GM18526 (cell line): Measurements from ENCODE around the gene ADARB2.

Experiments used
- POLR2A ChIP-seq: IDR thresholded peaks from 3 replicates; pipeline ENCODE4 v1.6.1; 2011; ENCODE audit not compliant: insufficient read length; ENCODE audit errors: extremely low read depth

The ADARB2 gene

GRCh38 chr10:1574719-1575118 lies 162.6 kb downstream of the ADARB2 start:
- TF ChIP-seq POLR2A: no peak

DNA sequence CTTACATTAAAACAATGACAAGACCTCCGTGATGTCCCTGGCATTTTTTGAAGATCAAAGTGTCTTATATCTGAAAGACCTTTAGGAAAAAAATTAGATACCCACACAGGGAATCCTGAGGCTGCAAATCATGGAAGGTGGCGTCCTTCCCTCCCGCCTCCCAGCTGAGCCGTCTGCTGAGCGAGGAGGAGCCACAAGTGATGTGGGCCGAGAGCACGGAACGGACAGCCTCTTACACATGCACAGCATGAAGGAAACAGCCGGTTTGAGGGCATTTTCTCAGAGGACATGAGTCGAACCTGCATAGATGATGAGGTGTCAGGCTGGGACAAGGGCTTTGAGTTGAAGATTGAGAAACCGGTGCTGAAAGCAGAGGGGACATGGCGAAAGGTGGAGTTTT lies 163.3 kb downstream of the ADARB2 start:
- TF ChIP-seq POLR2A: no peak

GRCh38 chr10:1573334-1573969 lies 163.9 kb downstream of the ADARB2 start:
- TF ChIP-seq POLR2A: no peak

DNA sequence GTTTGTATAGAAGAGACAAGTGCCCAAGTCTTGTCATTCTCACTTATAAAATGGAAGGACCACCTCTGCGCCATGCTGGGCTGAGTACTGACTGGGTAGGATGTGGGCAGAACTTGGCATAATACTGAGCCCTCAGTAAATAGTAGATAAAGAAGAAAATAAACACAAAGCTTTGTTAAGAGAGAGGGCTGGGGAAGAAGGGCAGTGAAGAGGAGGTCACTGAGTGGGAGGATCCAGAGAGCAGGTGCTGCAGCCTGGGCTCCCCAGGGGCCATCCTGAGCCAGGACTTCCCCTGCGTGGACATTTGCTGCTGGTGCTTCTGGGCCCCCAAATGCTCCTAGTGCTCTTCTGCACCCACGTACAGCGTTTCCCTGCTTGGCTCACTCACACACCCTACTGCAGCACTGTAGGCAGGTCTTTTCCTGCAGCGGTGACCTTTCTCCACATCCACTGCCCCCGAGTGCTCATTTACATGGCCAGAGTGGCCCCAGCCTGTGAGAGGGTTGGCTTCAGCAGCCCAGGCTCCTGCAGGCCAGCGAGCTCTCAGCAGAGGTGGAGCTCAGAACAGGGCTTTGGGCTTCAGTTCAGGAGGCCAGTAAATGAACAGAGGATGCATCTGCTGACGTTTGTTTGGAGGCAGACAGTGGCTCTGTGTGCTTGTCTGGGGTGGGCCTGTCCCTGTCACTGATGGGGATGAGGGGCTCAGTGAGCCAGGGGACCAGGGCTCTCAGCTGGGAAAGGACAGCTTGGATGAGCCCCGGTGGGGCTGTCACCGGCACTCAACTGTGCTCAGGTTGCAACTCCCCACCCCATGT lies 164.6 kb downstream of the ADARB2 start:
- TF ChIP-seq POLR2A: no peak

DNA sequence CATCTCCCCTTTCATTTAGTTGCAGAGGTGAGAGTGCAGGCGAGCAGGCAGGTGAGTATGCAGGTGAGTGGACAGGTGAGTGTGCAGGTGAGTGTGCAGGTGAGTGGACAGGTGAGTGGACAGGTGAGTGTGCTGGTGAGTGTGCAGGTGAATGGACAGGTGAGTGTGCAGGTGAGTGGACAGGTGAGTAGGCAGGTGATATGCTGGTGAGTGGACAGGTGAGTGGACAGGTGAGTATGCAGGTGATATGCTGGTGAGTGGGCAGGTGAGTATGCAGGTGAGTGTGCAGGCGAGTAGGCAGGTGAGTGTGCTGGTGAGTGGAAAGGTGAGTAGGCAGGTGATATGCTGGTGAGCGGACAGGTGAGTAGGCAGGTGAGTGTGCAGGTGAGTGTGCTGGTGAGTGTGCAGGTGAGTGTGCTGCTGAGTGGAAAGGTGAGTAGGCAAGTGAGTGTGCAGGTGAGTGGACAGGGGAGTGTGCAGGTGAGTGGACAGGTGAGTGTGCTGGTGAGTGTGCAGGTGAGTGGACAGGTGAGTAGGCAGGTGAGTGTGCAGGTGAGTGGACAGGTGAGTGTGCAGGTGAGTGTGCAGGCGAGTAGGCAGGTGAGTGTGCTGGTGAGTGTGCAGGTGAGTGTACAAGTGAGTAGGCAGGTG lies 165.6 kb downstream of the ADARB2 start:
- TF ChIP-seq POLR2A: no peak

GRCh38 chr10:1570416-1571051 lies 166.8 kb downstream of the ADARB2 start:
- TF ChIP-seq POLR2A: no peak

GRCh38 chr10:1569208-1569607 lies 168.1 kb downstream of the ADARB2 start:
- TF ChIP-seq POLR2A: no peak

DNA sequence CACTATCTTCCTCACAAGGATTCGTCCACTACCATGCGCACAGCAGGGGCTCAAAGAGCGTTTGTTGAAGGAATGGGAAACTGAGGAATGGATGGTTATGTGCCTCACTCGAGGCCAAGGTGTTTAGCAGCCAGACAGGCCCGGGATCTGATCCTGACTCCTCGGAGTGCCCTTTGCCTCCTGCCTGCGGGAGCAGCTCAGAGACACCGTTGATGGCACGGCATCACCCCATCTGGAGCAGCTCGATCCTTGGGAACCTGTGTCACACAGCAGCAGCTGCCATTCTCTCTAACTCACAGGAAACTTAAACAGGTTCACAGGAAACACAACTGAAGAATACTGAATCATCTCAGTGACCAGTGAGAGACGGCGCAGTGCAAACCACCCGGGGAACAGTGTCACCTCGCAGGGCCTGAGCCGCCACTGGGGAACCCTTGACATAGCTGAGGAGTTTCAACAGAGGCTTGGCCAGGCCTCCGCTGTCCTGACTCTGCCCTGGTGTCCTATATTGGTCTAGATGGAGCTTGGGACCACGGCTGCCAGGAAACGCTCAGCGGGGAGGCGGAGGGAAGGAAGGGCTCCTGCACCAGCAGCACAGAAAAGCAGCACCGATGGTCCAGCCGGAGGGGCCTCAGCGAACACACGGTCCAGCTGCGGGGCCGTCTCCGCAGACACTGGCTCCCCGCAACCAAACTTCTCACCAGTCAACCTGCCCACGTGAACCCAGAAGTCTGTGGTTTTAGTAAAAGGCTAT lies 169.4 kb downstream of the ADARB2 start:
- no peak for TF ChIP-seq POLR2A

DNA sequence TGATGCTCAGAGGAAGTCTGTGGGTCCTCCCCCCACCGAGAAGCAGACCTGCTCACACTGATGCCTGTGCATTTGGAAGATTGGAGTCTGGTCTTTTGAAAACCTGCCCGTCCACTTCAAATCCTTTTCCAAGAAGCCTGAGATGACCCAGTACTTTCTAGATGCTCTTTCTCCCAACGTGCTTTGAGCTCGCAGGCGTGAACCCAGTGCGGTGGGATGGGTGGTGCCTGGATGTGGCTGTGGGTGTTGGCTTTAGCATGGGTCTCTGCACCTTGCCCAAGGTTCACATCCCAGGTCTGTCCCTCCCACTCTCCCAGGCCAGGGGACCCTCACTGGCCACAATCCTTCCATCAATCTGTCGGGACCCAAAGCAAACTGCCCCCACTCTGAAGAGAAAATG lies 170.2 kb downstream of the ADARB2 start:
- TF ChIP-seq POLR2A: no peak

- no peak for TF ChIP-seq POLR2A
These were observed 172.5 kb downstream of the ADARB2 start for GRCh38 chr10:1564791-1565190.

- TF ChIP-seq POLR2A: no peak
These were observed 174.3 kb downstream of the ADARB2 start for GRCh38 chr10:1563028-1563427.

DNA sequence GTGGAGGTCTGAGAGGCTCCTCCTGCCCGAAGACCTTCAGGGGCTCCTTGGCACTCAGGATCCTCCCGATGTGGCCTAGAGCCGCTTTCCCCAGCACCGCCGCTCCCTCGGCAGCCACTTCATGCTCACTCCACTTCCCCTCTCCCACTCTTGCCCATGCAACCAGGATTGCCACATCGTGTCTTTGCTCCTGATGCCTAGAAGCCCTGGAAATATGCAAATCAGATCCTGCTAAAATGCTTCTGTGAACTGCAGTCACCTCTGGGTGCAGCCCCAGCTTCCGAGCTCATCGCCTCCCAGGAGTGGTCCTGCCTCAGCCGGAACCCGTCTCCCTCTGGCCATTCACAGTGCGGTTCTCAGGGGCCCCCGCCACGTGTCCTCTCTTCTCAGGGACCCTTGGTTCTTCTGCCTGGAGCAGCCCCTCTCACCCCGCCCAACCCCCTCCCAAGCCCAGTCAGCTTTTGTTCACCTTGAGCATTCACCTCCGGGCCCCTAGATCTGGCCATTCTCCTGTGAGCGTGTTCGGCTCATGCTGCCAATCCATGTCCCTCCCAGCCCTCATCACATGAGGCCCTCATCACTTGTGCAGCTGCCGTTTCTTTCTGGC lies 175.5 kb downstream of the ADARB2 start:
- TF ChIP-seq POLR2A: no peak

GRCh38 chr10:1560535-1561192 lies 176.7 kb downstream of the ADARB2 start:
- TF ChIP-seq POLR2A: no peak

GRCh38 chr10:1559761-1560160 lies 177.6 kb downstream of the ADARB2 start:
- no peak for TF ChIP-seq POLR2A
